ENCODE results near the gene TMEM242.

The TMEM242 gene

DNA sequence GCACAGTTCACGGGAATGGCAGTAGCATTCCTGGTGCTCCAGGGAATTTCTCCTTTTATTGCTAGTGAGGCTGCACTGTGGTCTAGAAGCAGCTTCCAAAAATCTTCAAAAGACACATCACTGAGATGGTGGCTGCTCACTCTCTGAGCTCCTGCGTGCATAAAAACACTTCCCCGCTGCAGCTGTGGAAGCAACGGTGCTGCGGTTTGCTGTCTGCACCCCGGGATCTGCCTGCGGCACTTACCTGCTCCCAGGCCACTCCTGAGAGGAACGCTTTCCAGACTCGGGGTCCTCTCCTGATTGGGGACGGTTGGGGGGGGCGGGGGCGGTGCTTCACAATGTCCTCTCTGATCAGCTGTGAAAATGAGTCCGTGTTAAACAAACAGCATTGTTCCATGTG is 77.9 kb downstream of the TMEM242 start:
- no peak for DNase-seq

DNA sequence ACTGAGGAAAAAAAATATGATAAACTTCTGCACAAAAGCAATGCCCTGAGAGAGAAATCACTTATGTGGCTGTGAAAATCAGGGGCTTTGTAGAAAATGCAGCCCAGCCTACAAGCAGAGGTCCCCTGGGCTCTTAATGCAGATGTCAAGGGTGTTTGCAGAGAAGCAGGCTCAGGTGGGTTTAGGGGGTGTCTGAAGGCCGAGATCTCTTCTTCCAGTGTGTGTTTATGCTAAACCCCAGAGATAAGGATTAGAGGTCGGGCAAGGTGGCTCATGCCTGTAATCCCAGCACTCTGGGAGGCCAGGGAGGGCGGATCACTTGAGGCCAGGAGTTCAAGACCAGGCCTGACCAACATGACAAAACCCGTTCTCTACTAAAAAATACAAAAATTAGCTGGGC is 78.5 kb downstream of the TMEM242 start:
- DNase-seq = no peak

DNA sequence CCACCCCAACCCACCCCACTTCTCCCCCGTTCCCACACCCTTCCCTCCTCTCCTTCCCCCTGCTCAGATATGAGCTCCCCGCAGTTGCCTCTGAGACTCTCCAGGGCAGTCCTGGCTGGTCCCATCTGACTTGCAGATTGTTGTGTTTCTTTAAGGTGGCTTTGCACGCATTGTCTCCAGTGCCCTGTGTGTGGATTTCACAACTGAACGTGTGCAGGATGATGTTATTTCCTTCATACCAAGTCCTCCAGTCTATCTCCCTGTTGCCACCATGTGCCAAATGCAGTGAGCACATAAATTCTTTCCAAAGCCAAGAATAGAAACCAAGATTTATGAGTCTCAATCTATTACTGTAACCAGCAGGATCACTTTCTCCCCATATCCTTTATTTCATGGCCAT is 79.1 kb downstream of the TMEM242 start:
- DNase-seq = no peak

DNA sequence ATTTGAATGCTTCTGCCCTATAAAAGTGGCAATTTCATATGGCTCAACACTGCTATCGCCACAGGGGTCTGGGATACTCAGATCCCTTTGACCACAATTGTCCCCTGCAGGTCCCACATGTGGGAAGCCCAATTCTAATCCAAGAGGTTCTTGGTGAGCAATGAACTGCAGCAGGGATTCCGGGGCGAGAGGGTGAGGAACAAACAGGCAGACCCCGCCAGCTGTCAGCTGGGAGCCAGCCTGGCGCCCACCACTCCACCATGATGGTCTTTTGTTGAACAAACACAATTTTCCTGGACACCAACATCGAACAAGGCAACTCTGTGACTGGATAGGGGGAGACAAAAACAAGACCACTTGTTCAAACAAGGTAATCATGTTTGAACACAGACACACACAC is 80.5 kb downstream of the TMEM242 start:
- no peak for DNase-seq

DNA sequence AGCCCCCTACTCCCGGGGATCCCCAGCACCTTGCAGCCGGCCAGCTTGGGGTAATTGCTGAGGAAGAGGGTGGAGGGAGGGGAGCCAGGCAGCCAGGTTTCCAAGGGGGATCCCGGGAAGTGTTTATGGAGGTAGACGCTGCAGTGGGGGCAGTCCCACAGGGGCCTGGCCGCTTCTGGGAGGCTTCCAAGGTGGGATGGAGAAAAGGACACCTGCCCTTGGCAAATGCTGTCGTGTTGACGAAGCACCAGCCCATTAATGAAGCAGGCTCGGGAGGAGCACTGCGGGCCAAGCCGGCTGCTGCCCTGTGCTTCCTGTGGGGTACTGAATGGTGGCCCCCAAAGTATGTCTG is 82.4 kb downstream of the TMEM242 start:
- no peak for DNase-seq

DNA sequence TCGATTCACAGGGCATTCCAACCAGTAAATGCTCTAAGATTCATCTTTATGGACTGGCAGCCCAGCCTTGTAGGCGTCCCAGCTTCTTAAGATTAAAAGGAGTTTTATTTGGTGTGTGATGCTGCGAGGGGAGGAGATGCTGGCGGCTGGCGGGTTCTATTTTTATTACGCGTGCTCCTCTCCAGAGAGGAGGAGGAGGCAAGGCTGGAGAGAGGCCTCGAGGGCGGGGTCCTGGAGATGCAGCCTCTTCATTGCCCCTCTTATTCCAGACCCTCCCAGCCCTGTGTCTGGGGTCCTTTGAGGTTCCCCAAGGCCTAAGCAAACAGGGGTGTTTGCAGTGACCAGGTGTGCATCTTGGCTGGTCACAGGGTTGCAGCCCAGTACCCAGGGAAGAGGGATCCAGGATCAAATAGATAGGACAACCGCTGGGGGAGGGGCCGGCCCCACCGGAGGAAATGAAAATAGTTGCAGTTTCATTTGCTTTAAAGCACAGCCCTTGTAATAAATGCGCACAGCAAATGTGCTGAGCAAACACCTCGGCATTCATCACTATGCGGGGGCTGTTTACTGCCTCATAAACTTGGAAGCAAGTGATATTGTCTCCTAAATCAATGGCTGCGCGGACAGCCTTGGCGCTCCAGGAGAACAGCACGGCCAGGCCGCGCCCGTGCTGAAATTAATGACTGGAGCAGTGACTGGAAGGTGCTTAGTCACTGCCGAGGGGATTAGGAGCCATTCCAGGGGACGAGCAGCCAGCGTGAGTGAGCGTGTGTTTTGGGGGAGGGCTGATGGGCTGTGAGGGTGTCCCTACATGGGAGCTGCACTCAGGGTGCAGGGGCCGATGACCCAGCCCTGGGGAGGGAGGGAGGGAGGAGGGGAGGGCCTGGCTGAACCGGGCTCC is 83.0 kb downstream of the TMEM242 start:
- DNase-seq = no peak

DNA sequence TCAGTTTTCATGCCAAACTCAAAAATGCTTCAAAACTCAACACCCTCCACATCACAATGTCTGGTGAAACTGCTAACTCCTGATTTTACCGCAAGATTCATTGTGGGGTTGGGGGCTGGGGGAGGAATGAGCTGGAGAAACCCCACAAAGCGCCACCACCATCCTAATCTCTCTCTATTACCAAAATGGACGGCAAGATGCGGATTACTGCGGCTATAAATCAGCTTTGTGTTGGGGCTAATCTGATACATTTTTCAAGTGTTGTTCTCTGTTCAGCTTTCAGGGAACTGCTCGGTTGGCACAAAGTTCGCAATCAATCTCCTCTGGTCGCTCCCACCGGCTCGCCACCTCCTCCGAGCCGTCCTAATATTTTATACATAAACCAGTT is 83.7 kb downstream of the TMEM242 start:
- DNase-seq = no peak
